IMR-90 (cell line): ENCODE measurements around the gene SCRG1. TPM values are rescaled to one million over a fixed set of nuclear protein-coding genes. Genes with fewer than 3 reads are reported as not detected.

Experiments
- ATAC-seq: fragments of 200-7000 bp; cut with Tn5 transposase; 2 replicates; pipeline ENCODE4 v1.9.1; 2020; ENCODE audit warnings: low read depth, mild to moderate bottlenecking, moderate library complexity
- Bru-seq: library from RNA; stranded (reverse); fragments of 400-500 nt; gene quantifications from one replicate; lab custom pipeline; 2021; lab: Mats Ljungman, UMichigan
- BruChase-seq, 2 experiments: library from RNA; stranded (reverse); fragments of 400-500 nt; gene quantifications; one replicate each; lab custom pipeline; 2021; lab: Mats Ljungman, UMichigan
- BruUV-seq: library from RNA; stranded (reverse); fragments of 400-500 nt; replicated peaks from 2 replicates; lab custom pipeline; 2021; lab: Mats Ljungman, UMichigan
- CTCF ChIA-PET: fragments of 300-600 bp; formaldehyde crosslinking; extraction: SDS; loops from one replicate; lab custom pipeline; 2021; ENCODE audit warnings: antibody characterized with exemption; lab: Yijun Ruan, JAX
- POLR2A ChIA-PET: fragments of 300-600 bp; sonication (Branson Sonifier 250); formaldehyde crosslinking; loops from one replicate; lab custom pipeline; 2022; ENCODE audit warnings: antibody characterized with exemption; ENCODE audit not compliant: unreplicated experiment; lab: Charles Lee
- DNase-seq: peaks from one replicate; pipeline ENCODE4 v3.0.0; 2013
- H2AFZ ChIP-seq: replicated peaks from 2 replicates; pipeline ENCODE3; 2013; ENCODE audit warnings: low read length, mild to moderate bottlenecking; ENCODE audit not compliant: poor library complexity
- H2AK5ac ChIP-seq: 2 replicates; pipeline ENCODE4 v1.6.1; 2013; ENCODE audit warnings: low read depth, low read length, inconsistent platforms
- H2AK9ac ChIP-seq: replicated peaks from 2 replicates; pipeline ENCODE3; 2013; ENCODE audit warnings: mild to moderate bottlenecking, low read depth, low read length, moderate library complexity; ENCODE audit not compliant: poor library complexity
- H2BK120ac ChIP-seq: 2 replicates; pipeline ENCODE4 v1.6.1; 2013; ENCODE audit warnings: low read depth, low read length, inconsistent platforms
- H2BK15ac ChIP-seq: 3 replicates; pipeline ENCODE4 v1.6.1; 2013; ENCODE audit warnings: low read depth, low read length, inconsistent platforms
- H2BK20ac ChIP-seq: 2 replicates; pipeline ENCODE4 v1.6.1; 2013; ENCODE audit warnings: low read depth, mild to moderate bottlenecking, inconsistent platforms, low read length, moderate library complexity
- H2BK5ac ChIP-seq: 2 replicates; pipeline ENCODE4 v1.6.1; 2013; ENCODE audit warnings: mild to moderate bottlenecking, low read depth, low read length, inconsistent platforms; ENCODE audit not compliant: poor library complexity, severe bottlenecking
- H3K14ac ChIP-seq: replicated peaks from 2 replicates; pipeline ENCODE4 v1.6.1; 2013; ENCODE audit warnings: low read depth, low read length, inconsistent platforms
- H3K18ac ChIP-seq: 2 replicates; pipeline ENCODE4 v1.6.1; 2013; ENCODE audit warnings: low read depth, low read length, control low read depth
- H3K23ac ChIP-seq: 2 replicates; pipeline ENCODE4 v1.6.1; 2013; ENCODE audit warnings: low read depth, low read length, inconsistent platforms
- H3K27ac ChIP-seq: 2 replicates; pipeline ENCODE4 v1.5.1; 2013; ENCODE audit warnings: mild to moderate bottlenecking, control low read depth, low read length; ENCODE audit not compliant: insufficient read depth
- H3K27me3 ChIP-seq: 2 replicates; pipeline ENCODE4 v1.6.1; 2013; ENCODE audit warnings: low read length; ENCODE audit not compliant: control insufficient read depth, insufficient read depth
- H3K36me3 ChIP-seq: 2 replicates; pipeline ENCODE4 v1.6.1; 2013; ENCODE audit warnings: low read length, mixed read lengths; ENCODE audit not compliant: control insufficient read depth, insufficient read depth
- H3K4ac ChIP-seq: 2 replicates; pipeline ENCODE4 v1.6.1; 2013; ENCODE audit warnings: low read depth, low read length, inconsistent platforms
- H3K4me1 ChIP-seq: 2 replicates; pipeline ENCODE4 v1.6.1; 2013; ENCODE audit warnings: low read length, mixed read lengths; ENCODE audit not compliant: control insufficient read depth, insufficient read depth
- H3K4me2 ChIP-seq: 2 replicates; pipeline ENCODE4 v1.6.1; 2013; ENCODE audit warnings: low read depth, mild to moderate bottlenecking, control low read depth, low read length, moderate library complexity
- H3K4me3 ChIP-seq: 2 replicates; pipeline ENCODE4 v1.5.1; 2013; ENCODE audit warnings: low read depth, mild to moderate bottlenecking, control low read depth, low read length, moderate library complexity; ENCODE audit not compliant: insufficient read depth
- H3K56ac ChIP-seq: 2 replicates; pipeline ENCODE4 v1.6.1; 2013; ENCODE audit warnings: low read length, inconsistent platforms; ENCODE audit not compliant: insufficient read depth; ENCODE audit errors: extremely low read depth
- H3K79me1 ChIP-seq, 2 experiments: 2 replicates each; pipeline ENCODE4 v1.6.1; 2013; ENCODE audit warnings: low read length in 2 of 2, inconsistent platforms in 1 of 2, low read depth in 1 of 2
- H3K9ac ChIP-seq: 2 replicates; pipeline ENCODE4 v1.6.1; 2013; ENCODE audit warnings: low read depth, low read length, control low read depth
- H3K9me1 ChIP-seq: 2 replicates; pipeline ENCODE4 v1.6.1; 2013; ENCODE audit warnings: low read length, inconsistent platforms; ENCODE audit not compliant: insufficient read depth
- H3K9me3 ChIP-seq: 2 replicates; pipeline ENCODE4 v1.6.1; 2013; ENCODE audit warnings: low read length; ENCODE audit not compliant: control insufficient read depth, insufficient read depth
- H4K20me1 ChIP-seq: 2 replicates; pipeline ENCODE4 v1.6.1; 2013; ENCODE audit warnings: low read length, inconsistent platforms; ENCODE audit not compliant: insufficient read depth
- H4K5ac ChIP-seq: 2 replicates; pipeline ENCODE4 v1.6.1; 2013; ENCODE audit warnings: mild to moderate bottlenecking, low read depth, low read length, control low read depth
- H4K8ac ChIP-seq, 2 experiments: 2 replicates each; pipeline ENCODE4 v1.6.1; 2013; ENCODE audit warnings: low read depth in 2 of 2, low read length in 2 of 2, control low read depth in 1 of 2, inconsistent platforms in 1 of 2
- H4K91ac ChIP-seq: 2 replicates; pipeline ENCODE4 v1.6.1; 2013; ENCODE audit warnings: low read depth, low read length, inconsistent platforms; ENCODE audit not compliant: insufficient read depth
- CEBPB ChIP-seq: IDR thresholded peaks from 2 replicates; pipeline ENCODE4 v1.6.1; 2012; ENCODE audit warnings: low read depth, low read length, improper control_type of control experiment
- CHD1 ChIP-seq: IDR thresholded peaks from 2 replicates; pipeline ENCODE4 v1.6.1; 2012; ENCODE audit warnings: low read depth, low read length, improper control_type of control experiment
- FOS ChIP-seq: fragments of 150-350 bp; IDR thresholded peaks from 2 replicates; pipeline ENCODE4 v1.6.1; 2016; ENCODE audit warnings: low read depth, low read length
- MAFK ChIP-seq: IDR thresholded peaks from 2 replicates; pipeline ENCODE4 v1.6.1; 2012; ENCODE audit warnings: low read depth, low read length, improper control_type of control experiment
- MAZ ChIP-seq: IDR thresholded peaks from 2 replicates; pipeline ENCODE4 v1.6.1; 2012; ENCODE audit warnings: low read depth, mild to moderate bottlenecking, low read length, improper control_type of control experiment, moderate library complexity, borderline replicate concordance
- MXI1 ChIP-seq: IDR thresholded peaks from 2 replicates; pipeline ENCODE4 v1.6.1; 2012; ENCODE audit warnings: low read depth, mild to moderate bottlenecking, low read length, moderate library complexity, borderline replicate concordance
- NFE2L2 ChIP-seq: fragments of 150-350 bp; IDR thresholded peaks from 2 replicates; pipeline ENCODE4 v1.6.1; 2016; ENCODE audit warnings: low read depth, mild to moderate bottlenecking, low read length
- POLR2A ChIP-seq: IDR thresholded peaks from 2 replicates; pipeline ENCODE4 v1.6.1; 2012; ENCODE audit warnings: mild to moderate bottlenecking, low read depth, low read length
- RAD21 ChIP-seq: IDR thresholded peaks from 2 replicates; pipeline ENCODE4 v1.6.1; 2012; ENCODE audit warnings: low read length, improper control_type of control experiment
- RCOR1 ChIP-seq: IDR thresholded peaks from 2 replicates; pipeline ENCODE4 v1.6.1; 2012; ENCODE audit warnings: mild to moderate bottlenecking, low read length, improper control_type of control experiment; ENCODE audit not compliant: insufficient replicate concordance
- RFX5 ChIP-seq: IDR thresholded peaks from 2 replicates; pipeline ENCODE4 v1.8.0; 2012; ENCODE audit warnings: low read depth, mild to moderate bottlenecking, low read length, moderate library complexity
- SMC3 ChIP-seq: fragments of 150-350 bp; IDR thresholded peaks from 2 replicates; pipeline ENCODE4 v1.6.1; 2016; ENCODE audit warnings: low read depth, mild to moderate bottlenecking, antibody characterized with exemption, low read length, moderate library complexity
- WGBS, 2 experiments: methylation state at CpG; one replicate each; pipeline versions ENCODE4 v1.1.5 to v1.1.7; 2013; ENCODE audit warnings: missing lambda C conversion rate in 2 of 2; ENCODE audit not compliant: insufficient read length in 1 of 2; ENCODE audit errors: extremely low coverage in 2 of 2; 5-methylcytosine and 5-hydroxymethylcytosine counted together
- dilution Hi-C: fragments of 300-500 bp; cut with HindIII; formaldehyde crosslinking; loops from one replicate; pipeline ENCODE4 v1.14.3; 2018; ENCODE audit warnings: low sequenced_read_pairs; ENCODE audit not compliant: unreplicated experiment
- in situ Hi-C: fragments of 300-500 bp; cut with MboI; formaldehyde crosslinking; loops from 3 replicates; pipeline ENCODE4 v1.14.3; 2019; ENCODE audit warnings: low sequenced_read_pairs, inconsistent platforms, mixed read lengths
- intact Hi-C: fragments of 100-400 bp; cut with micrococcal nuclease; formaldehyde crosslinking; loops from 2 replicates; pipeline ENCODE4 v1.10.0; 2022
- long read RNA-seq: library from polyadenylated mRNA; unstranded; transcript quantifications from one replicate; pipeline ENCODE4 v2.0.0, GENCODE V29; 2021; ENCODE audit not compliant: unreplicated experiment
- polyA plus RNA-seq, 3 experiments: library from polyadenylated mRNA; depleted of rRNA; stranded (reverse); fragments of >200 nt; gene quantifications; 2 replicates each; pipeline ENCODE4 v1.2.3, GENCODE V29; 2012; ENCODE audit warnings: low replicate concordance in 1 of 3
- total RNA-seq: library from RNA; depleted of rRNA; stranded (reverse); fragments of >200 nt; gene quantifications from 2 replicates; pipeline ENCODE4 v1.2.3, GENCODE V29; 2012; rRNA removed
- TF ChIP-seq, protein P1 (sequence below): fragments of 150-350 bp; IDR thresholded peaks from 2 replicates; pipeline ENCODE4 v1.6.1; 2016; ENCODE audit warnings: low read depth, mild to moderate bottlenecking, low read length, moderate library complexity, borderline replicate concordance
- TF ChIP-seq, protein P2 (sequence below): fragments of 150-350 bp; IDR thresholded peaks from 2 replicates; pipeline ENCODE4 v1.6.1; 2017; ENCODE audit warnings: mild to moderate bottlenecking, antibody characterized with exemption, low read length, low read depth

The SCRG1 gene
- total RNA-seq, result under 0.01 TPM in 2 replicates
- polyA plus RNA-seq (2012; rRNA removed), result 0.22 and 0.23 TPM in 2 replicates
- polyA plus RNA-seq (2012; cell fraction: cytosol; rRNA removed), result 0.02 and 0.12 TPM in 2 replicates
- 0.01 and 0.15 TPM in 2 replicates for polyA plus RNA-seq (2012; cell fraction: nucleus; rRNA removed; ENCODE audit: low replicate concordance)
- Bru-seq, nascent RNA, result percentile 14 among the genes with signal in this experiment
- percentile 5 among the genes with signal in this experiment for BruChase-seq, experiment 1, labeled RNA remaining after a 6-hour chase
- BruChase-seq, experiment 2, labeled RNA remaining after a 2-hour chase, result not detected
- long read RNA-seq, partial matches to known transcripts, result 0 of 1 reads
- long read RNA-seq, other reads (novel, unspliced or antisense), result 1 of 1 reads

DNA sequence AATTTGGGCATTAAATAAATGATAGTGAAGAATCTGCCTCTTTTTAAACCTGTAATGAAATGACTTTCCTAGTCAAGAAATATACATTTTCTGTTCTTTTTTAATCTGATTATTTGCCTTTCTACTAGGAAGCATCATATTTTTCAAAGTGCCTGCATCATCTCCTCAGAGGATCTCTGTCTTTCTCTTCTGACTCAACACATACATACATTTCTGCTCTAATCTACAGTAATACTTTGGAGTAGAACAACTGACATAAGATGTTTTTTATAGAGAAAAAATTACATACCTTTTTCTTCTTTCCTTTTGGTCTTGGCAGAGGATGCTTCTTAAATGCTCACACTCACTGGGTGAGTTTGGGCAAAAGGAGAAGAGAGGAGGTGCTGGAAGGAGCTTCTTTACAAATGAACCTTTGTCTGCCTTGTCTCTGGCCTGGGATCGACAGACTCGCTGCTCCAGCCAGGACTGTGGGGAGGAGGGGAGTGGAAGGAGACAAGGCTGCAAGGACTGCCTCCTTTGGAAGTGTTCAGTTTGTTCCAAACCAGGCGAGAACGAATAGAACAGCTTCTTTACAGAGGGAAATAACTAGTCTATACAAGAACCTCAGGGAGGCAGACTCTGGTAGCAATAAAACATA, at the start of gene SCRG1:
TSS of gene SCRG1 (minus strand) at position 338 of the 637 bp plus-strand sequence. CDS start 7,702 bp downstream, outside the sequence.
- Histone ChIP-seq H3K27me3 (no peaks in the 10 kb centered on the region), H3K14ac (no peak within 1 kb of the TSS), H2BK20ac (no peak within 1 kb of the TSS), H3K36me3 (no peaks in the 10 kb centered on the region), H2AK9ac (peak within 1 kb of the TSS; percentile 39), H3K9ac (no peak within 1 kb of the TSS), H3K9me1 (no peaks in the 10 kb centered on the region), H2AFZ (no peak within 1 kb of the TSS), H2BK5ac (no peak within 1 kb of the TSS), H3K4me3 (no peak within 1 kb of the TSS), H4K91ac (no peak within 1 kb of the TSS), H2BK15ac (no peak within 1 kb of the TSS), H2BK120ac (no peak within 1 kb of the TSS), H4K20me1 (no peaks in the 10 kb centered on the region), H4K5ac (no peak within 1 kb of the TSS), H3K4me2 (no peak within 1 kb of the TSS; the same call in 1 of the 2 replicates), H3K79me1 (no peaks in the 10 kb centered on the region), H3K27ac (no peak within 1 kb of the TSS), H4K8ac (no peak within 1 kb of the TSS), H3K56ac (no peak within 1 kb of the TSS), H3K23ac (no peak within 1 kb of the TSS), H3K9me3 (no peaks in the 10 kb centered on the region), H2AK5ac (no peak within 1 kb of the TSS), H3K4me1 (no peaks in the 10 kb centered on the region), H3K4ac (no peak within 1 kb of the TSS), H3K18ac (no peak within 1 kb of the TSS)
- DNase-seq (peak; percentile 4), ATAC-seq (no peak)
- dilution Hi-C loops, result no loop called here
- ChIA-PET CTCF (no interaction called here), POLR2A (no interaction called here)
- intact Hi-C loops, result no loop called here
- WGBS, 2 experiments, result no CpG with 5 or more reads among the region's 4 CpGs
- BruUV-seq, result no TSS peak
- in situ Hi-C loops, result no loop called here
- TF ChIP-seq MXI1 (no peak), FOS (no peak), SMC3 (no peak), NFE2L2 (no peak), RAD21 (no peak), CHD1 (no peak), RCOR1 (no peak), MAFK (no peak), POLR2A (no peak), CEBPB (no peak), MAZ (no peak), RFX5 (no peak)
- TF ChIP-seq, protein P1, sequence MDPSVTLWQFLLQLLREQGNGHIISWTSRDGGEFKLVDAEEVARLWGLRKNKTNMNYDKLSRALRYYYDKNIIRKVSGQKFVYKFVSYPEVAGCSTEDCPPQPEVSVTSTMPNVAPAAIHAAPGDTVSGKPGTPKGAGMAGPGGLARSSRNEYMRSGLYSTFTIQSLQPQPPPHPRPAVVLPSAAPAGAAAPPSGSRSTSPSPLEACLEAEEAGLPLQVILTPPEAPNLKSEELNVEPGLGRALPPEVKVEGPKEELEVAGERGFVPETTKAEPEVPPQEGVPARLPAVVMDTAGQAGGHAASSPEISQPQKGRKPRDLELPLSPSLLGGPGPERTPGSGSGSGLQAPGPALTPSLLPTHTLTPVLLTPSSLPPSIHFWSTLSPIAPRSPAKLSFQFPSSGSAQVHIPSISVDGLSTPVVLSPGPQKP, result no peak
- TF ChIP-seq, protein P2, sequence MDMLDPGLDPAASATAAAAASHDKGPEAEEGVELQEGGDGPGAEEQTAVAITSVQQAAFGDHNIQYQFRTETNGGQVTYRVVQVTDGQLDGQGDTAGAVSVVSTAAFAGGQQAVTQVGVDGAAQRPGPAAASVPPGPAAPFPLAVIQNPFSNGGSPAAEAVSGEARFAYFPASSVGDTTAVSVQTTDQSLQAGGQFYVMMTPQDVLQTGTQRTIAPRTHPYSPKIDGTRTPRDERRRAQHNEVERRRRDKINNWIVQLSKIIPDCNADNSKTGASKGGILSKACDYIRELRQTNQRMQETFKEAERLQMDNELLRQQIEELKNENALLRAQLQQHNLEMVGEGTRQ, result no peak
